ENCODE data around the gene DDX54.

GRCh38 chr12:113155060-113155459 is 30.2 kb downstream of the DDX54 start:
- no peak for TF ChIP-seq ZFX (IDR thresholded peaks at IDR 0.05; ENCODE audit: borderline replicate concordance)
- TF ChIP-seq CTCF (IDR thresholded peaks at IDR 0.05), result no peak

Data from 22Rv1 (cell line).